ENCODE data around the gene USP6.
A peak's percentile ranks its signal among the peaks of the same experiment; 100 is the strongest.
"Not testable (repeated sequence)": the region's sequence is repeated elsewhere in the genome, so short reads cannot be mapped to it uniquely, and the experiment has no call there.

The USP6 gene

DNA sequence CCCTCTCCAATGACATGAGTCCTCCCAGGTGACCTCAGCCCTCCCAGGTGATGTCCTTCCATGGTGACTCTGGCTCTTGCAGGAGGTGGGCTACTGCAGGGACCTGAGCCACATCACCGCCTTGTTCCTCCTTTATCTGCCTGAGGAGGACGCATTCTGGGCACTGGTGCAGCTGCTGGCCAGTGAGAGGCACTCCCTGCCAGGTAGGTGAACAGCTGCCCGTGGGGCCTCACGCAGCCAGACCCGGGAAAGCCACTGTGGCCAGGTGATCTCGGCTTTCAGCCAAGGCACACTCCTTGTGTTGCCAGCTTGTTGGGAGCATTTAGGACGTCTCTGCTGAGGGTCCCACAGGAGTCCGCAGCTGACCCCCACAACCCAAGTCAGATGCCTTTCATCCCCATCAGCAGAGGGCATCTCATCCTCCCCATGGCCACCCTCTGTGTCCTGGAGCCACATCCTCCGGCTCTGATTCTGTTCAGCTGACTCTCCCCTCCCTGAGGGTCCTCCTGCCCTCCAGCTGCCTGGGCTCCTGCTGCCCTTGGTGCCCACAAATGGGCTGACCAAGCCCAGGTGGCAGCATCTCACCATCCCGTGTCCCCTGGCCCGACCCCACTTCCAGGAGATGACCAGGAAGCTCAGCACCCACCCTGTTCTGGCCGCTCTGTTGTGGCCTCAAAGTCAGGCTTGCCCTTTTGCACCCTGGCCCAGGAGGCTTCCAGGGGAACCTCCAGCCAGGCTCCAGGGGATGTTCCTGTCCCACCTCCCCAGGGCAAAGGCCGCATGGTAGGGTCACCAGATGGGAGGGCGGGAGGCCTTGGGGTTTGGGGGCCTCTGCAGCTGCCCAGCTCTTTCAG lies 20.1 kb downstream of the USP6 start:
- DNase-seq (ENCODE audit: low read depth), result no peak

DNA sequence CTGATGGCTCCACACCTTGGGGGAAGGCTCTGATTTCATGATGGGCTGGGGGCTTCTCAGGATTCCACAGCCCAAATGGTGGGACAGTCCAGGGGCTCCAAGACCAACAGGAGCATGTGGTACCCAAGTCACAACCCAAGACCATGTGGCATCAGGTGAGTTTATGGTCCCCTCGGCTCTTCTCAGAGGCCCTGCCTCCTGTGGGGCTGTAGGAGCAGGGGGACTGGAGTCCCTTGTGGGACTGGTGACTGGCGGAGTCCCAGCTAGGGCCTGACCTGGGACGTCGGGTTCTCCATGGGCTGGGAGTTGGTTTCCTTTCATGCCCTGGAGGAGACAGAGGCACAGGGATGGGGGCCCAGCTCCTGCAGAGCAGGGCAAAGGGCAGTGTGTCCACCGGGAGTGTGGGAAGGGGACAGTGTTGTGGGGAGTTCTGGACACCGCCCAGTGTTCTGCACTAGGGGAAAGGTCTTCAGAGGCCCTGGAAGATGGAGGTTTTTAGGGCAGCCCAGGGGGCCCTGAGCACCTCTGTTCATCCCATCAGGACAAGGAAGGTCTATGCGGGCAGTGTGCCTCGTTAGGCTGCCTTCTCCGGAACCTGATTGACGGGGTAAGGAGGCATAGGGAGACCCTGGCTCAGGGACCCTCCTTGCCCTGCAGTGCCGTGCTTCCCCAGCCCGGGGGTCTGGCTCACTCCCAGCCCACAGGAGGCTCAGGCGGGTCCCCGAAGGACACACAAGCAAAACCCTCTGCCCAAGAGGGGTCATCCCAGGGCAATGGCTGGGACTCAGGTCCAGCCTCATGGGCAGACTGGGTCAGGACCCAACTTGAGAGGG lies 21.0 kb downstream of the USP6 start:
- not testable (repeated sequence) for DNase-seq (ENCODE audit: low read depth)

DNA sequence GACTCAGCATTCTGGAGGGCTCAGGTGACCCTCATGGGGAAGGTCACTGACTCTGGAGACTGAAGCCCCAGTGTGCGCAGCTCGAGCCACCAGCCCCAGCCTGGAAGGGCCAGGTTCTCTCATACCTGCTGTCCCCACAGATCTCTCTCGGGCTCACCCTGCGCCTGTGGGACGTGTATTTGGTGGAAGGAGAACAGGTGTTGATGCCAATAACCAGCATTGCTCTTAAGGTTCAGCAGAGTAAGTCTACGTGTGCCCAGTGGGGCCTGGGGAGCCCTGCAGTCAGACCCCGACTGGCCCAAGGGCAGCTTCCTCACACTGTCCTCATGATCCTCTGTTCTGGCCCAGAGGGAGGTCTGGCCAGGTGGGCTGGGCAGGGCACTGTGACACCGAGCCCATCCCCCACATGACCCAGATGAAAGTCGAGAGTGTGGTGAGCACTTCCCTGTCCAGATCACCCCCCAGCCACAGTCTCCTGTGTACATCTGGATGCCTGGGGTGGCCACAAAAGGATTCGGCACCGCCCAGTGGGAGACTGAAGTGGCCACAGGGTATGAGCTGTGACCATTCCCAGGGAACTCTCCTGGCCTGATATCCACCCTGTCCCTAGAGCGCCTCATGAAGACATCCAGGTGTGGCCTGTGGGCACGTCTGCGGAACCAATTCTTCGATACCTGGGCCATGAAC lies 21.8 kb downstream of the USP6 start:
- DNase-seq (ENCODE audit: low read depth), result not testable (repeated sequence)

DNA sequence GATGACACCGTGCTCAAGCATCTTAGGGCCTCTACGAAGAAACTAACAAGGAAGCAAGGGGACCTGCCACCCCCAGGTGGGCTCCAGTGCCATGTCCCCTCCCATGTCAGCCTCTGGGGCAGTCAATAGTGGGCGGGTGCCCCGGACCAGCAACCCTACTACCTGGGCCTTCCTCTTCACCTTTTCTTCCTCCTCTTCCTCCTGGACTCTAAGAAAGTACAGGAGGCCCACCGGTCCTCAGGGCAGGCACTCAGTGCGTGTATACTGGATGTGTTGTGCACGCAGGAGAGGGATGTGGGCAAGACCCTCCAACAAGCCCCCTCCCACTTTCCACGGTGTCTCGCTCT lies 22.3 kb downstream of the USP6 start:
- not testable (repeated sequence) for DNase-seq (ENCODE audit: low read depth)

DNA sequence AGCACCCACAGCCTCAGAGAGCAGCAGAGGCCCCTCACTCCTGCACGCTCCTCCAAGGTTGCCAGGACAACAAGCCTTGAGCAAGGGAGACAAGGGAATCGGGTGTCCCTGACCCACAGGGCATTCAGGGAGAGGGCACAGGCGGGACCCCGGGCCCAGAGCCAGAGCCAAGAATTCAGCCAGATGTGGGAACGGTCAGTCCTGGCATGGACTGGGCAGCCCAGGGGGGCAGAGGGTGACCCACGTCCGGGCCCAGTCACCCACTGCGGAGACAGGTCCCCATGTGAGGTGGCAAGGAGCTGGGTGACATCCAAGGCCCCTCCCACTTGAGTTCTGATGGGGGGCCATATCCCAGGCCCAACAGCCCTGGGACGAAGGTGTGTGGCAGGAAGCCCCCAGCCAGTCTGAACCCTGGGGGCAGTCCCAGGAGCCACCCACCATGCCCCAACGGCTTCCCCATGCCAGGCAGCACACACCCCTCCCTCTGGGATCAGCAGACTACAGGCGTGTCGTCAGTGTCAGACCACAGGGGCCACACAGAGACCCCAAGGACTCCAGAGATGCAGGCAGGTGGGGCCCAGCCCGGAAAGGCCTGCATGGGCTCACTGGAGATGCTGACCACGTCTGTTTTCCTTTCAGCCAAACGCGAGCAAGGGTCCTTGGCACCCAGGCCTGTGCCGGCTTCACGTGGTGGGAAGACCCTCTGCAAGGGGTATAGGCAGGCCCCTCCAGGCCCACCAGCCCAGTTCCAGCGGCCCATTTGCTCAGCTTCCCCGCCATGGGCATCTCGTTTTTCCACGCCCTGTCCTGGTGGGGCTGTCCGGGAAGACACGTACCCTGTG lies 23.0 kb downstream of the USP6 start:
- no peak for DNase-seq (ENCODE audit: low read depth)

DNA sequence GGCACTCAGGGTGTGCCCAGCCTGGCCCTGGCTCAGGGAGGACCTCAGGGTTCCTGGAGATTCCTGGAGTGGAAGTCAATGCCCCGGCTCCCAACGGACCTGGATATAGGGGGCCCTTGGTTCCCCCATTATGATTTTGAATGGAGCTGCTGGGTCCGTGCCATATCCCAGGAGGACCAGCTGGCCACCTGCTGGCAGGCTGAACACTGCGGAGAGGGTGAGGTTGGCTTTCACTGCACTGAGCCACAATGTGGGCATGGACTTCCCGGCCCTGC lies 23.6 kb downstream of the USP6 start:
- DNase-seq (ENCODE audit: low read depth), result no peak

DNA sequence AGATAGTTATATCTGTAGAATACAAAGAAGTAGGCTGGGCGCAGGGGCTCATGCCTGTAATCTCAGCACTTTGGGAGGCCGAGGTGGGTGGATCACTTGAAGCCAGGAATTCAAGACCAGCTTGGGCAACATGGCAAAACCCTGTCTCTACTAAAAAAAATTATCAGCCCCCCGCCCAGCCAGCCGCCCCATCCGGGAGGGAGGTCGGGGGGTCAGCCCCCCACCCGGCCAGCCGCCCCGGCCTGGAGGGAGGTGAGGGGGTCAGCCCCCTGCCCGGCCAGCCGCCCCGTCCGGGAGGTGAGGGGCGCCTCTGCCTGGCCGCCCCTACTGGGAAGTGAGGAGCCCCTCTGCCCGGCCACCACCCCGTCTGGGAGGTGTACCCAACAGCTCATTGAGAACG lies 27.0 kb downstream of the USP6 start:
- DNase-seq (ENCODE audit: low read depth), result not testable (repeated sequence)

DNA sequence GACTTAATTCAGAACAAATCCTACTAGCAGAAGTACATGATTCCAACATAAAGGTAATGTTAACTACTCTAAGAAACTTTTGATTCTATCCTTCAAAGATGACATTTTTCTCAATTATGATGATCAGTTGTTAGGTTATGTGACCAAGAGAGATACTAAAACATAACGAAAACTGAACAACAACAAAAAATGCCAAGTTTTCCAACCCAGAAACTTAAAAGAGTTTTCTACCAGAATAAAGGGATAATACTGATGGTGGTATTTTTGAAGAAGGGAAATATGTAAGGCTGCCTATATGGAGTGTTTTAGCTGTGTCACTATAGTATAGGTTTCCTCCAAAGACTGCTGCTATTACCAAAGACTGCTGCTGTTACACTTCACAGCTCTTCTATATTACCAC lies 30.3 kb downstream of the USP6 start:
- DNase-seq (ENCODE audit: low read depth), result not testable (repeated sequence)

DNA sequence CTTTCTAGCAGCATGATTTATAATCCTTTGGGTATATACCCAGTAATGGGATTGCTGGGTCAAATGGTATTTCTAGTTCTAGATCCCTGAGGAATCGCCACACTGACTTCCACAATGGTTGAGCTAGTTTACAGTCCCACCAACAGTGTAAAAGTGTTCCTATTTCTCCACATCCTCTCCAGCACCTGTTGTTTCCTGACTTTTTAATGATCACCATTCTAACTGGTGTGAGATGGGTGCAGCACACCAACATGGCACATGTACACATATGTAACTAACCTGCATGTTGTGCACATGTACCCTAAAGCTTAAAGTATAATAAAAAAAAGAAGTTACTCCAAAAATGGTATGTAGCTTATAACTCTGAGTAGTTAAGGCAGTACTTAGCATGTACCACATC lies 44.9 kb downstream of the USP6 start:
- DNase-seq (ENCODE audit: low read depth), result not testable (repeated sequence)

DNA sequence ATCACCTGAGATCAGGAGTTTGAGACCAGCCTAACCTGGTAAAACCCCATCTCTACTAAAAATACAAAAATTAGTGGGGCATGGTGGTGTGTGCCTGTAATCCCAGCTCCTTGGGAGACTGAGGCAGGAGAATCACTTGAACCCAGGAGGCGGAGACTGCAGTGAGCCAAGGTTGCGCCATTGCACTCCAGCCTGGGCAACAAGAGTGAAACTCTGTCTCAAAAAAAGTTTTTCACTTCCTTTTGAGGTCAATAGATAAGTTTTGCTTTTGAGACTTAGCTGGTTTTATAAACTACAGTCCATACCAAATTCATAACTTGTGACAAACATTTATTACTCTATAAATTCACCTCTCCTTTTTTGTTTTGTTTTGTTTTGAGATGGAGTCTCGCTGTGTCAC lies 46.0 kb downstream of the USP6 start:
- not testable (repeated sequence) for DNase-seq (ENCODE audit: low read depth)

DNA sequence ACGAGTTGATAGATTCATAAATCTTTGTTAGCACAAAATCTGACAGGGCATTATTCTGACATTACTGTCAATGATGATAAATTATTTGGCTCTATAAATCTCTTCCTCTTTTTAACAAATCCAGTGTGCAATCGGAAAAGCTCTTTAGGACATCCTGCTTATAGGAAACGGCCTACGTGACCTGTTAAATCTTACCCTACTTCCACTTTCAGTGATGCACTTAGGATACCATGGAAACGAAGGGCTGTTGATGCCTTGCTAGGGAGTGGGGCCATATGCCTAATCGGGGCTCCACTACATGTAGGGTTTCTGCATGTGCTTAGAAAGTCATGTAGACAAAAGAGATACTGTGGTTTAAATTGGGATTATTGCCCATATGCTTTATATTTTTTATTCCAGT lies 48.6 kb downstream of the USP6 start:
- DNase-seq (ENCODE audit: low read depth), result no peak

DNA sequence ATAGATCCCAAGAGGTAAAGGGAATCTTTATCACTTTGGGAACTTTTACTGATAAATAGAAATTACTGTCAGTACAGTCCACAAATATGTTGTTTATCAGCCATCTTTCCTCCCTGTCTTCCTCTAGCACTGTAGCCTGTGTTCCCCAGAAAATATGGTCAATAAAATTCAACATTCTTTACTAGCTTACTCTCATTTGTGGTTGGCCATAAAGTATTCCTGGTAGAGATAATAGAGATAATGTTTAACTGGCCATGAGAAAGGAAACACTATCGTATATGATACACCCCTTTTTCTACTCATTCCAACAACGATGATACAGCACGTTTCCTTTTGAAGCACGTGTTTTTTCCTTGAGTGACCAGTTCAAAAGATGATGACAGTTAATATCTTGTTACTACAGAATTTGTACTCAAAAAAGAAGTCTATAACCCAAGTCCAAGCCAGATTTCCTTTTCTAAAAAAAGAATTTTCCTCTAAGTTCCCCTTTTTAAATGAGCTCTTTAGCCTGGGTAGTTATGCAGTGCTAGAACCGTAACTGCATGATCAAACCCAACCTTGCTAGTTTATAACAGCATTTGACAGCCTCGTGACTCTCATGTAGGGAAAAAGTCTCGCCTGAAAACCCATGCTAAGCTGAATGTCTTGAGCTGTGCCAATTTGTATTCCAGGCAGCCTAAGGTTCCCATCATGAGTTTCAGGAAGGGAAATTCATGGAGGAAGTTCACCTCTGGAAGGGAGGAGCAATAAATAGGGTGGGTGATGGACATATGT lies 50.1 kb downstream of the USP6 start:
- not testable (repeated sequence) for DNase-seq (ENCODE audit: low read depth)

DNA sequence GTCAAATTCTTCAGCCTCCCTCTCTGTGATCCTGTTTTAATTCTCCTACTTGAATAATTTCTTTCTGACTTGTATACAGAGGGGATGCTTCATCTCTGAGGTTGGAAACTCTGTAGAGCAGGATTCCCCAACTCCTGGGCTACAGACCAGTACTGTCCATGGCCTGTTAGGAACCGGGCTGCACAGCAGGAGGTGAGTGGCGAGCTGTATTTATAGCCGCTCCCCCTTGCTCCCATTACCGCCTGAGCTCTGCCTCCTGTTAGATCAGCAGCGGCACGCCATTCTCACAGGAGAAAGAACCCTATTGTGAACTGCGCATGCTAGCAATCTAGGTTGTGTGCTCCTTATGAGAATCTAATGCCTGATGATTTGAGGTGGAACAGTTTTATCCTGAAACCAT lies 59.2 kb downstream of the USP6 start:
- DNase-seq (ENCODE audit: low read depth), result not testable (repeated sequence)

DNA sequence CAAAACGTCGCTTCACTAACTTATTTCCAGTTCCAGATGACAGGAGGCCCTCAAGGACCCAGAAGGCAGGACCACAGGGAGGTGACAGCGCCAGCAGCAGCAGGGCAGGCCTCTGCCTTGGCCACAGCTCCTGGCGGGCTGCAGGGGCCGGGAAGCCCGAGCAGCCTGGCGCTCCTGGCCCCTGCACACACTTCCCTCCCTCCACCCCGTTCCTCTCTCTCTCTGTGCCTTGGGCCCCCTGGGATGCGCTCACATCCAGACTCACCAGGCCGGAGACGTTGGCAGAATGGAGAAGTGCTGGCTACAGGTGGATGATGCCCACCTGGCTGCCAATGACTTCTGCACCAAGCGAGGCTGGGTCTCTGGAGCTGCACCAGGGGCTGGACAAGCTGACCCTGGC lies 63.2 kb downstream of the USP6 start:
- DNase-seq (ENCODE audit: low read depth), result no peak

DNA sequence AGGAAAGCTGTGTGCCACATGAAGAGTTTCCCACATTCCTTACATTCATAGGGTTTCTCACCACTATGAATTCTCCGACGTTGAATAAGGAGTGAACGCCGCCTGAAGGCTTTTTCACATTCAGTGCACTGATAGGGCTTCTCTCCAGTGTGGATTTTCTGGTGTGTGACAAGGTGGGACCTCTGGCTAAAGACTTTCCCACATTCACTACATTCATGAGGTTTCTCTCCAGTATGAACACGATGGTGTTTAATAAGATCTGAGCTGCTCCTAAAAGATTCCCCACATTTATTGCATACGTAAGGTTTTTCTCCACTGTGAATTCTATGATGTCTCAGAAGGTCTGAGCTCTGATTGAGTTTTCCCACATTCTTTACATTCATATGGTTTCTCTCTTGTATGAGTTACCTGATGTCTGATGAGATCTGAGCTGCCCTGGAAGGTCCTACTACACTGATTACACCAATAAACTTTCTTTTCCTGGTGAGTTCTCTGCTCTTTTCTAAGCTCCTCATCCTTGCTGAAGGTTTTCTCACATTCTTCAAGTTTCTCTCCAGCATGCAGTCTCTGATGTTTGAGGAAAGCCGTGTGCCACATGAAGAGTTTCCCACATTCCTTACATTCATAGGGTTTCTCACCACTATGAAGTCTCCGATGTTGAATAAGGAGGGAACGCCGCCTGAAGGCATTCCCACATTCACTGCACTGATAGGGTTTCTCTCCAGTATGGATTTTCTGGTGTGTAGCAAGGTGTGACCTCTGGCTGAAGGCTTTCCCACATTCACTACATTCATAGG lies 65.9 kb downstream of the USP6 start:
- no peak for DNase-seq (ENCODE audit: low read depth)

DNA sequence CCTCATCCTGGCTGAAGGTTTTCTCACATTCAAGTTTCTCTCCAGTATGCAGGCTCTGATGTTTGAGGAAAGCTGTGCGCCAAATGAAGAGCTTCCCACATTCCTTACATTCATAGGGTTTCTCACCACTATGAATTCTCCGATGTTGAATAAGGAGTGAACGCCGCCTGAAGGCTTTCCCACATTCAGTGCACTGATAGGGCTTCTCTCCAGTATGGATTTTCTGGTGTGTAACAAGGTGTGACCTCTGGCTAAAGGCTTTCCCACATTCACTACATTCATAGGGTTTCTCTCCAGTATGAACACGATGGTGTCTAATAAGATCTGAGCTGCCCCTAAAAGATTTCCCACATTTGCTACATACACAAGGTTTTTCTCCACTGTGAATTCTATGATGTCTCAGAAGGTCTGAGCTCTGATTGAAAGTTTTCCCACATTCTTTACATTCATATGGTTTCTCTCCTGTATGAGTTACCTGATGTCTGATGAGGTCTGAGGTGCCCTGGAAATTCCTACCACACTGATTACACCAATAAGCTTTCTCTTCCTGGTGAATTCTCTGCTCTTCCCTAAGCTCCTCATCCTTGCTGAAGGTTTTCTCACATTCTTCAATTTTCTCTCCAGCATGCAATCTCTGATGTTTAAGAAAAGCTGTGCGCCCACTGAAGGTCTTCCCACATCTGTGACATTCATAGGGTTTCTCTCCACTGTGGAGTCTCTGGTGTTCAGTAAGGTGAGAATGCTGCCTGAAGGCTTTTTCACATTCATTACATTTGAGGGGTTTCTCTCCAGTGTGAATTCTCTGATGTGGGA lies 67.0 kb downstream of the USP6 start:
- no peak for DNase-seq (ENCODE audit: low read depth)

DNA sequence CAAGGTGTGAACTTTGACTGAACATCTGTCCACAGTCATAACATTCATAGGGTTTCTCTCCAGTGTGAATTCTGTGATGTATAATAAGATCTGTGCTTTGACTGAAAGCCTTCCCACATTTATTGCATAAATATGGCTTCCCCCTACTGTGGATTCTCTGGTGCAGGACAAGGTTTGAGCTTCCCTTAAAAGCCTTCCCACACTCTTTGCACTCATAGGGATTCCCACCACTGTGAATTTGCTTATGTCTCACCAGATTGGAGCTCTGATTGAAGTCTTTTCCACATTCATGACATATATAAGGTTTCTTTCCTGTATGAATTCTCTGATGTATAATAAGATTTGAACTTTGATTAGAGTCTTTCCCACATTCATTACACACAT lies 67.6 kb downstream of the USP6 start:
- DNase-seq (ENCODE audit: low read depth), result no peak

DNA sequence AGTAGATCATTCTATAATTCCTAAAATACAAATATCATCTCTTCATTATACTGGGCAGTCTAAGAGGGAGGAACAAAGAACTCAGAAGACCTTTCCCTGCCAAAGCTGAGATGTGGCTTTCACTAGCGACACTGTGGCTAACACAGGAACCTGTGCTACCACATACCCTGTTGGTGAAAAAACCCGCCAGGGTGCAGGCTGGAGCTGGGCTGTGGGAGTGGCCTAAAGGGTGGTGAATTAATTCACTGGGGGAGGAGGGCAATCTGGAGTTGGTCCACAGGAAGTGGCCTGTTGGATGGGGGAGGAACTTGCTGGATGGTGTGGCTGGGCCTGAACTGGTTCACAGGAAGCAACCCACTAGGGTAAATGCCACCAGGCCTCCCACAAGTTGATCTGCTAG lies 68.5 kb downstream of the USP6 start:
- DNase-seq (ENCODE audit: low read depth), result no peak

DNA sequence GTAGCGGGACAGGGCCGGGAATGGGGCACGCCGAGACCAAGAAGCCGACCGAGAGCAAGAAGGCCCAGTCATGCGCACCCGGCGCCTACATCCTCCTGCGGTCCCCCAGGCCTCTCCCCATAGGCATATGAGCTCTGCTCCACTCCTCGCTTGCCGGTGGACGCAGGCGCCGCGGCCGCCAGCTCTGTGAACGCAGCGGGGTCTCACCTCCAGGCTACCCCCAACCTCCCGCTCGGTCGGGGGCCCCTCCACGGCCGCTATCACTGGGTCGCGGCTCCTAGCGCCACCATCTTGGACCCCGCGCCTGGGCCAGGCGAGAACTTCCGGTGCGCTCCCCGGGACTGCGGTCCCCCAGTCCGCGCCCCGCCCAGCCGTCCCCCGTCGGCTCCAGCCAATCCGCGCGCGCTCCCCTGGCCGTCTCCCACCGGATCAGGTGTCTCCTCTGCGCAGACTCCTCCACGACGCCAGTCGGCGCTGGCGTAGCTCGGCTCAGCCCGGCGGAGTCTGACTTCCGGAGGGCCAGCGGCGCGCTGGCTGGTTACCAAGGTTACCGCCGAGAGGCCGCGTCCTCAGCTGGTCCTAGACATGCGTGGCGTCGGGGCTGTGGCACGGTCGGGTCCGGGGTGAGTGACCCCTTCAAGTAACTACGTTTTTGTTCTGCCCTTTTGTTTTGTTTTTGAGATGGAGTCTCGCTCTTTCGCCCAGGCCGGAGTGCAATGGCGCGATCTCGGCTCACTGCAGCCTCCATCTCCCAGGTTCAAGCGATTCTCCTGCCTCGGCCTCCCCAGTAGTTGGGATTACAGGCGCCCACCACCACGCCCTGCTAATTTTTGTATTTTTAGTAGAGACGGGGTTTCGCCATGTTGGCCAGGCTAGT lies 75.9 kb downstream of the USP6 start, which contains the start of gene ZNF594:
ZNF594 (minus strand) TSS at position 328 of the 877 bp plus-strand sequence. CDS start 7,612 bp downstream, outside the sequence.
- peak; percentile 92 for DNase-seq (ENCODE audit: low read depth)
